GM12875 (cell line): ENCODE measurements around the gene SEMA5A.

ENCODE experiments used
- H3K4me3 ChIP-seq: one replicate; pipeline ENCODE4 v1.5.1; 2011; ENCODE audit warnings: low read depth, low read length, control low read depth
- TF ChIP-seq, protein P1 (sequence below): IDR thresholded peaks from 2 replicates; pipeline ENCODE4 v1.5.1; 2011; ENCODE audit warnings: low read depth, mild to moderate bottlenecking, control low read depth, inconsistent platforms, low read length, moderate library complexity, borderline replicate concordance; ENCODE audit not compliant: insufficient read depth

Gene SEMA5A

DNA sequence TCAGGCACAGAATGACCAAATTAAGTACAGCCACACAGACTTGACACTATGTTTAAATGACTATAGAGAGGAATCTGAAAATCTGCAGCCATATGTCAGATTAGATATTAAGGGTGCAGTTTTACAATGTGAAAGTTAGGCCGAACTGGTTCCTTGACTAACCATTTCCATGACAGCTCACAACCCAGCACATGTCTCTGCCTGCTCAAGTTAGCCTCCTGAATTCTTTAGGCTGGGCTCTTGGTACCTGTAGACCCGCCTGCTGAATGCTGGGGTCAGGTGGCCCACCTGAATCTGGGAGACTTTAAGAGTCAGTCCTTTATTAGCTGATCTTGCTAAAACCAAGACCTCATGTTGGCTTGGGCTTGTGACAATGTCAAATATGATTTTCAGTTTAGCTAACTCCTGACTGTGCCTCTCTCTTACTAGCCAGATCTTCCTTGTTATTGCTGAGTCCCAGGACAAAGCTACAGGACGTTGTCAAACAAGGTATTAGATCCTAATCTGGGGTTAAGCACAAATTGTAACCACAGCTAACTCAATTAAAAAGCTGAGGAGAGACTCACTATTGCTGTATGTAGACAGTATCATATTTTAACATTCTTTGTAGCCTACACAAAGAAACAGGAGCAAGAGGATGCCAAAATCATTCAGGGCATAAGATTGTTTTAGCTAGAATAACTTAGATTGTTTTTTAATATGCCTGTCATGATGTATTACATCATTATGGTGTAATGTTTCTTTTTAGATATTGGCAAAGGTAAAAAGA lies 490.9 kb downstream of the SEMA5A start:
- no peak overlapping the region for H3K4me3 ChIP-seq
- TF ChIP-seq, protein P1, sequence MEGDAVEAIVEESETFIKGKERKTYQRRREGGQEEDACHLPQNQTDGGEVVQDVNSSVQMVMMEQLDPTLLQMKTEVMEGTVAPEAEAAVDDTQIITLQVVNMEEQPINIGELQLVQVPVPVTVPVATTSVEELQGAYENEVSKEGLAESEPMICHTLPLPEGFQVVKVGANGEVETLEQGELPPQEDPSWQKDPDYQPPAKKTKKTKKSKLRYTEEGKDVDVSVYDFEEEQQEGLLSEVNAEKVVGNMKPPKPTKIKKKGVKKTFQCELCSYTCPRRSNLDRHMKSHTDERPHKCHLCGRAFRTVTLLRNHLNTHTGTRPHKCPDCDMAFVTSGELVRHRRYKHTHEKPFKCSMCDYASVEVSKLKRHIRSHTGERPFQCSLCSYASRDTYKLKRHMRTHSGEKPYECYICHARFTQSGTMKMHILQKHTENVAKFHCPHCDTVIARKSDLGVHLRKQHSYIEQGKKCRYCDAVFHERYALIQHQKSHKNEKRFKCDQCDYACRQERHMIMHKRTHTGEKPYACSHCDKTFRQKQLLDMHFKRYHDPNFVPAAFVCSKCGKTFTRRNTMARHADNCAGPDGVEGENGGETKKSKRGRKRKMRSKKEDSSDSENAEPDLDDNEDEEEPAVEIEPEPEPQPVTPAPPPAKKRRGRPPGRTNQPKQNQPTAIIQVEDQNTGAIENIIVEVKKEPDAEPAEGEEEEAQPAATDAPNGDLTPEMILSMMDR, result no peak

DNA sequence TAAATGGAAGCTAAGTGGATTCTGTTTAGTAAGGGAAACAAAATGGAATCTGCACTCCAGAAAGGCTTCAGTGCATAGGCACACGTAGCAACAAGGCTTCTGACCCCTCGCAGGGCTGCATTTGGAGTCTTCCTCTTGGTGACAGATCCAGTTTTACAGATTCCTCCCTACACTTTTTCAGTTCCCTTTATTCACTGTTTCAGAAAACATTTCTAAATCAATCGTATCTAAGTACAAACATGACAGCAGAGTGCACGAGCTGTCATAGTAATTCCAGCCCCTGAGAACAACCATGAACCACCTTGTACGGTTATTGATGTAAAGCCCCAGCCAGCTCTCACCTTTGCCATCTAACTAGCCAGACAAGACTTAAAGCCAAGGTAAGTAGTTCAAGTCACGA lies 491.6 kb downstream of the SEMA5A start:
- no peak overlapping the region for H3K4me3 ChIP-seq
- TF ChIP-seq, protein P1, result no peak

DNA sequence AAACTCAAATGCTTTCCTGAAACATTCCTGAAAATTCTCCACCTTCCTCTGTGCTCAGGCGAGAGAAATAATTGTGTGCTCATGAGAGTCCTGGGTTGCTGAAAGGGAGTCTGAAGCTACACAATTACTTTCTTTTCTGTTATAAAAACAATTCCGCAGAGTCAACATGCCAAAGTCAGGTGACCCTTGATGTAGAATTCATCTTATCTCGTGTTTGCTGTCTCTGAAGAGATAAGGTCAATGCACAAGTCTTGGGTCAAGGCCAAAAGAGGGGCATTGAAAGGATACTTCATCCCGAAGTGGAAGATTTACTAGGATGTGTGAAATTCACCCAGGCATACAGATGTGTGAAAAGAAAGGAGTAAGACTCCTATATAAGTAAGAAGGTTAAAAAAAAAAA lies 493.5 kb downstream of the SEMA5A start:
- TF ChIP-seq, protein P1, result no peak
- H3K4me3 ChIP-seq, result no peak overlapping the region

DNA sequence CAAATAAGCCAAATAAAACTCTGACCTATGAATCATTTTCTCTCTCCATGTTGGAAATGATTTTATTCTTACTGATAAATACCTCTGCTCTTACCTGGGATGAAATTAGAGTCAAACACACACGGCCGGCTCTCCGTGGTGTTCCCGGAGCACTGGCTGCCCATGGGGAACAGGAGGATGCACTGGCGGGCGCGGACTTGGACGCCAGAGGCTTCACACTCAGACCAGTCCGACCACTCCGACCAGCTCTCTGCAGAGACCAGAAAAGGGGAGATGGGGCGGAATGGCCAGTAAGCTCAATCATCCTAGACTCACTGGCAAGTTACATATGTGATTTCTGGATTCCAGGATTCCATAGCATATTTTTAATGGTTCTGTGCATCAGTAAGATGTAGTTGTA lies 494.1 kb downstream of the SEMA5A start:
- no peak overlapping the region for H3K4me3 ChIP-seq
- TF ChIP-seq, protein P1, result no peak

DNA sequence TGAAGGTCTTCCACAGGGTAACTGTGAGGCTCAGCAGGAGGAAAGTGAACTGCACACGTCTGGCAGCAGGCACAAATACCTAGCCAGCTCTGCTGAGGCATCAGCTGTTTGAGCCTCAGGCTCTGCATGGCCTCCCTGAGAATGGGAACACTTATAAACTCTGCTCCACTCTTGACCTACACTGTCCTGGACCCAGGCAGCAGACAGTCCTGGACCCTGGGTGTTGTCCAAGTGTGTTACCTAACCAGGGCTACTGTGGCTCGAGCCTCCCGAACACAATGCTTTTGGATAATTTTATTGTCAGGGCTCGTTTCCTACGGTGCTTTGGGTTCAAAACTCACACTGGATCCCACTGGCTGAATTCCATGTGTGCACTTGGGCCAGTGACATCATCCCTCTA lies 497.9 kb downstream of the SEMA5A start:
- H3K4me3 ChIP-seq, result no peak overlapping the region
- TF ChIP-seq, protein P1, result no peak

DNA sequence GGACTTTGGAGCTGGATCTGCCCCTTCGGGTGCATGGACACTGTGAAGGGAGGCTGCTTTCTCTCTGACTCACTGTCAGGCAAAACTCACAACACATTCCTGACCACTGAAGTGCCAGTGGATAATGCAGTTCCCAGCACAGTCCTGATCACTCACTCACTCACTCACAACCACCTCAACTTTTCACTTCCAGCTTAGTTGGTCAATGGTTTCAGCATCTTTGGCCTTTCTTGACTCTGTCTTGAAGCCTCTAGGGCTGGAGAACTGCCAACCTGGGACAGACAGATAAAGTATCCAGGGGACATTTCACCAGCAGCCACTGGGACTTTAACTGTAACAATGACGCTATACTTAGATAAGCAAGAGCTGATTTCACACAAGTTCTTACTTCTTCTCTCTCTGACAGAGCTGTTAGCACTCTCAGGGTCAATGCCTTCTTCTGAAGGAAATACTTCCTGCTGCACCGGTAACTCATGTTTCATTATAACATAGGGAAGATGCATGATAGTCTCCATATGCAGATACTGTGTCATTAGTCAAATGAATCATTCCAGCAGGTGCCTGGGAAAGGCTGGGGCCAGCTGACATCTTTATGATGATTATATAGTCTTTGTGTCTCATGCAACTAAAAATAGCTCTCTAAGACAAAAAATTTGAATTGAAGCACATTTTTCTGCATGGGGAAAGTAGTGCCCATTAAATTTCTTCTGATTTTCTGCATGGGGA lies 499.0 kb downstream of the SEMA5A start:
- TF ChIP-seq, protein P1, result no peak
- no peak overlapping the region for H3K4me3 ChIP-seq

DNA sequence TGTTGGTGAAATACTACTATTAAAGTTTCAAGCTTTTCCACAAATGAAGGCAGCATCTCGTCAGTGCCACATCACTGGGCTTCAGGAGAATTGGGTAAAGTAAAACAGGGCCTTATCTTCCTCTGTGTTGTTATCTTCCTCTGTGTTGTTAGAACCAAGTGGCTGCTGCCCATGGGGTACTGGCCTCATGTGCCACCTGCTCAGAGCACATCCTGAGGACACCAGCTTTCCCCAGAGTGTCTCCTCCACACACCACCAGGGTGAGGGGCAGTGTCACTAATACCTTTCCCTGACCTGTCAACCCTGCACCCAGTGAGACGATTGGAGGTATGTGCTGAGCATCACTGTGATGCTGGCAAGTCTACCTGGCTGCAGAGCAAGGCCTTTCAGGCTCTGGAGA lies 499.9 kb downstream of the SEMA5A start:
- no peak overlapping the region for H3K4me3 ChIP-seq
- TF ChIP-seq, protein P1, result no peak
